ENCODE data around the gene FHOD3. TPM values are rescaled to one million over a fixed set of nuclear protein-coding genes. Genes with fewer than 3 reads are reported as not detected.

The FHOD3 gene
- total RNA-seq, 2 donors from 2014 or later: 2.8 to 3.1 TPM

GRCh38 chr18:36811955-36812354 lies 514.4 kb downstream of the FHOD3 start:
- DNase-seq: no peak
- Histone ChIP-seq H3K4me3 (ENCODE audit: low read length) (no peak overlapping the region), H3K4me1 (ENCODE audit: control insufficient read depth, insufficient read depth, low read length) (peaks cover 17% of the 10 kb centered on the region), H3K9ac (ENCODE audit: extremely low read depth, low read length, poor library complexity, severe bottlenecking) (no peak overlapping the region), H3K27me3 (ENCODE audit: control insufficient read depth, insufficient read depth, low read length, poor library complexity, severe bottlenecking) (no peaks in the 10 kb centered on the region), H3K27ac (ENCODE audit: low read depth, low read length) (no peak overlapping the region), H3K9me3 (ENCODE audit: control insufficient read depth, low read length) (no peaks in the 10 kb centered on the region), H3K36me3 (ENCODE audit: control insufficient read depth, insufficient read depth, low read length) (peaks cover 40% of the 10 kb centered on the region)
- TF ChIP-seq CTCF (conservative IDR thresholded peaks at IDR 0.05): no peak
- no peaks in the 10 kb centered on the region for H3K9me3 Mint-ChIP-seq
- no peak overlapping the region for H3K27ac Mint-ChIP-seq
- no peaks in the 10 kb centered on the region for H3K27me3 Mint-ChIP-seq (ENCODE audit: insufficient read depth)
- peaks cover 37% of the 10 kb centered on the region for H3K4me1 Mint-ChIP-seq
- H3K36me3 Mint-ChIP-seq (ENCODE audit: low read depth): peaks cover 41% of the 10 kb centered on the region
- no peak overlapping the region for H3K4me3 Mint-ChIP-seq

GRCh38 chr18:36812678-36813077 lies 515.2 kb downstream of the FHOD3 start:
- no peaks in the 10 kb centered on the region for H3K27me3 Mint-ChIP-seq (ENCODE audit: insufficient read depth)
- TF ChIP-seq CTCF (conservative IDR thresholded peaks at IDR 0.05): no peak
- H3K9me3 Mint-ChIP-seq: no peaks in the 10 kb centered on the region
- H3K27me3 ChIP-seq (ENCODE audit: control insufficient read depth, insufficient read depth, low read length, poor library complexity, severe bottlenecking): no peaks in the 10 kb centered on the region
- H3K4me3 Mint-ChIP-seq: no peak overlapping the region
- peaks cover 36% of the 10 kb centered on the region for H3K36me3 ChIP-seq (ENCODE audit: control insufficient read depth, insufficient read depth, low read length)
- WGBS, 2 experiments (ENCODE audit: insufficient coverage in 1 of 2, insufficient read length in 1 of 2): 84 to 93% methylated on average over 3 of the region's 3 CpGs
- no peak overlapping the region for H3K9ac ChIP-seq (ENCODE audit: extremely low read depth, low read length, poor library complexity, severe bottlenecking)
- peaks cover 37% of the 10 kb centered on the region for H3K36me3 Mint-ChIP-seq (ENCODE audit: low read depth)
- no peak overlapping the region for H3K4me3 ChIP-seq (ENCODE audit: low read length)
- peaks cover 17% of the 10 kb centered on the region for H3K4me1 ChIP-seq (ENCODE audit: control insufficient read depth, insufficient read depth, low read length)
- no peak for DNase-seq
- H3K9me3 ChIP-seq (ENCODE audit: control insufficient read depth, low read length): no peaks in the 10 kb centered on the region
- peaks cover 37% of the 10 kb centered on the region for H3K4me1 Mint-ChIP-seq
- no peak overlapping the region for H3K27ac ChIP-seq (ENCODE audit: low read depth, low read length)
- no peak overlapping the region for H3K27ac Mint-ChIP-seq

GRCh38 chr18:36813101-36813775 lies 515.7 kb downstream of the FHOD3 start:
- H3K4me3 Mint-ChIP-seq: no peak overlapping the region
- H3K4me1 Mint-ChIP-seq: peaks cover 41% of the 10 kb centered on the region
- no peak for DNase-seq
- H3K36me3 Mint-ChIP-seq (ENCODE audit: low read depth): peaks cover 35% of the 10 kb centered on the region
- H3K27ac ChIP-seq (ENCODE audit: low read depth, low read length): no peak overlapping the region
- H3K27me3 ChIP-seq (ENCODE audit: control insufficient read depth, insufficient read depth, low read length, poor library complexity, severe bottlenecking): no peaks in the 10 kb centered on the region
- 86 to 100% methylated on average over 3 to 4 of the region's 4 CpGs for WGBS, 2 experiments (ENCODE audit: insufficient coverage in 1 of 2, insufficient read length in 1 of 2)
- H3K9ac ChIP-seq (ENCODE audit: extremely low read depth, low read length, poor library complexity, severe bottlenecking): no peak overlapping the region
- no peak overlapping the region for H3K27ac Mint-ChIP-seq
- H3K36me3 ChIP-seq (ENCODE audit: control insufficient read depth, insufficient read depth, low read length): peaks cover 36% of the 10 kb centered on the region
- peaks cover 17% of the 10 kb centered on the region for H3K4me1 ChIP-seq (ENCODE audit: control insufficient read depth, insufficient read depth, low read length)
- no peaks in the 10 kb centered on the region for H3K9me3 ChIP-seq (ENCODE audit: control insufficient read depth, low read length)
- no peak overlapping the region for H3K4me3 ChIP-seq (ENCODE audit: low read length)
- no peaks in the 10 kb centered on the region for H3K27me3 Mint-ChIP-seq (ENCODE audit: insufficient read depth)
- no peak for TF ChIP-seq CTCF (conservative IDR thresholded peaks at IDR 0.05)
- H3K9me3 Mint-ChIP-seq: no peaks in the 10 kb centered on the region
